SK-N-SH (cell line): Measurements from ENCODE around the gene NSL1.

Source experiments
- FOXJ3 ChIP-seq: sonication (generic); formaldehyde crosslinking; IDR thresholded peaks from 2 replicates; pipeline ENCODE4 v1.5.1; 2020; ENCODE audit warnings: mild to moderate bottlenecking, missing genetic modification reagents
- NFIC ChIP-seq: IDR thresholded peaks from 2 replicates; pipeline ENCODE4 v1.4.0; 2012; ENCODE audit warnings: borderline replicate concordance
- TCF12 ChIP-seq: IDR thresholded peaks from 2 replicates; pipeline ENCODE4 v1.4.0; 2012
- ZBTB33 ChIP-seq: IDR thresholded peaks from 2 replicates; pipeline ENCODE4 v1.4.0; 2012; ENCODE audit warnings: low read depth, borderline replicate concordance
- TF ChIP-seq, protein P1 (sequence below): fragments of 200-600 bp; sonication (generic); IDR thresholded peaks from 2 replicates; pipeline ENCODE4 v1.6.1; 2017; ENCODE audit warnings: antibody characterized with exemption, mild to moderate bottlenecking, moderate library complexity

DNA sequence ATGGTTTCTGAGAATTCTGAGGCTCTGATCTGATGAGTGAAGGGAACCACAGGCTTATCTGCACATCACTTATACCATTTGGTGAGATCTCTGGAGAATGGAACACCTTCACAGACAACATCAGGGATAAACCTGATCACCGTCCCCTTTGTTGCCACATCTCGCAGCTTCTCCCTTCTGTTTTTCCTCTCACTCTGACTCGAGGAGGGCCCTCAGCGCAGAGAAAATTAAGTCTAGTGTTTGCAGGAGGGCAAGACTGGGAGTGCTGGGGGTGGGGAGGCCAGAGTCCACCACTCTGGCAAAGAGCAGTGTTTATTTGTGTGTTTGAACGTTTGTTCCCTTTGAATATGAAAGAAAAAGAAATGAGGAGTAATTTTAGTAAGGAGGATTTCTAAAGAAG is 63.0 kb downstream of the NSL1 start:
- no peak for TF ChIP-seq TCF12
- TF ChIP-seq, protein P1, sequence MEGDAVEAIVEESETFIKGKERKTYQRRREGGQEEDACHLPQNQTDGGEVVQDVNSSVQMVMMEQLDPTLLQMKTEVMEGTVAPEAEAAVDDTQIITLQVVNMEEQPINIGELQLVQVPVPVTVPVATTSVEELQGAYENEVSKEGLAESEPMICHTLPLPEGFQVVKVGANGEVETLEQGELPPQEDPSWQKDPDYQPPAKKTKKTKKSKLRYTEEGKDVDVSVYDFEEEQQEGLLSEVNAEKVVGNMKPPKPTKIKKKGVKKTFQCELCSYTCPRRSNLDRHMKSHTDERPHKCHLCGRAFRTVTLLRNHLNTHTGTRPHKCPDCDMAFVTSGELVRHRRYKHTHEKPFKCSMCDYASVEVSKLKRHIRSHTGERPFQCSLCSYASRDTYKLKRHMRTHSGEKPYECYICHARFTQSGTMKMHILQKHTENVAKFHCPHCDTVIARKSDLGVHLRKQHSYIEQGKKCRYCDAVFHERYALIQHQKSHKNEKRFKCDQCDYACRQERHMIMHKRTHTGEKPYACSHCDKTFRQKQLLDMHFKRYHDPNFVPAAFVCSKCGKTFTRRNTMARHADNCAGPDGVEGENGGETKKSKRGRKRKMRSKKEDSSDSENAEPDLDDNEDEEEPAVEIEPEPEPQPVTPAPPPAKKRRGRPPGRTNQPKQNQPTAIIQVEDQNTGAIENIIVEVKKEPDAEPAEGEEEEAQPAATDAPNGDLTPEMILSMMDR: no peak
- no peak for TF ChIP-seq FOXJ3
- TF ChIP-seq NFIC: no peak
- no peak for TF ChIP-seq ZBTB33
